D341Med (cell line): ENCODE results near the gene LFNG.

Experiments used
- DNase-seq: peaks from one replicate; pipeline ENCODE4 v3.0.0; 2012; ENCODE audit warnings: low spot score

Gene LFNG, protein sequence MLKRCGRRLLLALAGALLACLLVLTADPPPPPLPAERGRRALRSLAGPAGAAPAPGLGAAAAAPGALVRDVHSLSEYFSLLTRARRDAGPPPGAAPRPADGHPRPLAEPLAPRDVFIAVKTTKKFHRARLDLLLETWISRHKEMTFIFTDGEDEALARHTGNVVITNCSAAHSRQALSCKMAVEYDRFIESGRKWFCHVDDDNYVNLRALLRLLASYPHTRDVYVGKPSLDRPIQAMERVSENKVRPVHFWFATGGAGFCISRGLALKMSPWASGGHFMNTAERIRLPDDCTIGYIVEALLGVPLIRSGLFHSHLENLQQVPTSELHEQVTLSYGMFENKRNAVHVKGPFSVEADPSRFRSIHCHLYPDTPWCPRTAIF

DNA sequence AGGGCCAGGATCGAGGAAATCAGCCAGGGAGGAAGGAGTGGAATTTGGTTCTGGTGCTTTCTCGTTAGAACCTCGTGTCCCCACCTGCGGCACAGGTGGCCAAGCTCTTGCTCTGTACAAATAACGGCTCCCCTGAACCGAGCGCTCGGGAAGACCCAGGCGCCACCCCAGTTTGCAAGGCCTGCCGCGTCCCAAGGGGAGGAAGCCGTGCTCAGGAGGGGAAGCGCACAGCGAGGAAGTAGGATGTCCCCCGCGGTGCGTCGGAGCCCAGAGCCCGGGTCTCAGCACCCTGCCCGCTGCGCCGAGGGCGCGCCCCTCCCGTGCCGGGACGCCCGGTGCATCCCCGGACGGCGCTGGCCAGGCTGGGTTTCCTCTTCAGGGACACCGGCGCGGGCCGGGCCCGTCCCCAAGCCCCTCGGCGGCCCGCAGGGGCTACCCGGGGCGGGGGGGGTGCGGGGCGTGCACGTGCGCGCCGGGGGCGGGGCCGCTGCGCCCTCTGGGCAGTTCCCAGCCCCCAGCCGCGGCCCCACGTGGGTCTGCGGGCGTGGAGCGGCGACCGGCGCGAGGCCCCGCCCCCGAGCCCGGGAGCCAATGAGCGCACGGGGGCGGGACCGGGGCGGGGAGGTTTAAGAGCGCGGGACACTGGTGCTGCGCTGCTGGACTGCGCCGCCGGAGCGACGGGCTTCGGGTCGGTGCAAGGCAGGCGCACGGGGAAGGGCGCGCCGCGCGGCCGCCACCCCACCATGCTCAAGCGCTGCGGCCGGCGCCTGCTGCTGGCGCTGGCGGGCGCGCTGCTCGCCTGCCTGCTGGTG is at the start of gene LFNG:
LFNG (plus strand) TSS at position 656 of the 812 bp plus-strand sequence; CDS start at position 744, 88 bp downstream.
- peak; percentile 100 for DNase-seq

DNA sequence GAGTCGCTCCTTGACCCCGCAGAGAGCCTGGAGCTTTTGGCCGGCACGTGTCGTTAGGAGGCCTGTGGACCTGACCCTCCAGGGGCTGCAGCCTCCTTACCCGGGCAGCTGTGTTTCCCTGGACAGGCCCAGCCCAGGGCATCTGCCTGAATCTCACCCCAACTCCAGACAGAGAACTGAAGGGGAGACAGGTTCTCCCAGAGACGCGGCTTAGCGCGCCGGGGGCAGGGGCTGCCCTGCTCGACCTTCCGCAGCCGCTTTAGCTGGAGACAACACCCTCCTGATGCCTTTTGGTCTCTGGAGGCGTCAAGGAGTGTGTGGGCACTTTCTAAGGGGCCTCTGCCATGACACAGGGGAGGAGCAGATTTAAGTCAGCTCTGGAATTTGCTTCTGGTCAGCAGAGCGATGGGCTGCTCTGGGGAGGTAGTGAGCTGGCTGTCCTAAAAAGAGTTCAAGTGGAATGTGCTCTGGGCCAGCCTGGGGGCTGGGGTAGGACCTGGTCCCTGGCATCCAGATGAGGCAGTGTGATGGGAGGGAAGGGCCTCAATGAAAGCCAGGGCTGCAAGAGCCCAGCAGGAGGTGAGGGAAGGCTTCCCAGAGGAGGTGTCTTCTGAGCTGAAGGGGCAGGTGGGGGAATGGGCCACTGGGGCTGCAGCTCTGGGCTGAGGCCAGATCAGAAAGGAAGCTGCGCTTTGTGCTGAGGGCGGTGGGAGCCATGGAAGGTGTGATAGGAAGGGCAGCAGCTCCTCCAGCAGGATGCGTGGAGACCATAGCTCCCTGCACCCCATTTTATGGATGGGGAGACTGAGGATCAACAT is 49.2 kb upstream of the LFNG start:
- DNase-seq, result no peak

DNA sequence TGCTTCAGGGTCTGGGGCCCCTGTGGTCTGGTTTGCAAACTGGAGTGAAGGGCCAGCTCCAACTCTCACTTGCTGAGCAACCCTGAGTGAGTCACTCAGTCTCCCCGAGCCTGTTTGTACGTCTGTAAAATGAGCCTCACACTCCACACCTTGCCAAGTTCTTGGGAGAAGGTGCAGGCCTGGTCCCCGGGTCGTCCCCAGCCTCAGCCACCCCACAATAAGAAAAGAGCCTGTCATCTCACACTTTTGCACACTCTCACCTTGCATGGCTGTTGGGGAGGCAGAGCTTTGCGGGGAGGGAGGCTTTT is 48.6 kb upstream of the LFNG start:
- no peak for DNase-seq

GRCh38 chr7:2471396-2471795 is 48.2 kb upstream of the LFNG start:
- no peak for DNase-seq

- DNase-seq, result no peak
Measured at GRCh38 chr7:2472739-2473138, 46.8 kb upstream of the LFNG start.

- DNase-seq, result no peak
Measured at GRCh38 chr7:2473496-2474180, 45.9 kb upstream of the LFNG start.

- no peak for DNase-seq
Measured at GRCh38 chr7:2474224-2474623, 45.4 kb upstream of the LFNG start.

- DNase-seq, result no peak
Measured at GRCh38 chr7:2474813-2475677, 44.5 kb upstream of the LFNG start.

GRCh38 chr7:2475678-2476015 is 43.9 kb upstream of the LFNG start:
- DNase-seq, result no peak

DNA sequence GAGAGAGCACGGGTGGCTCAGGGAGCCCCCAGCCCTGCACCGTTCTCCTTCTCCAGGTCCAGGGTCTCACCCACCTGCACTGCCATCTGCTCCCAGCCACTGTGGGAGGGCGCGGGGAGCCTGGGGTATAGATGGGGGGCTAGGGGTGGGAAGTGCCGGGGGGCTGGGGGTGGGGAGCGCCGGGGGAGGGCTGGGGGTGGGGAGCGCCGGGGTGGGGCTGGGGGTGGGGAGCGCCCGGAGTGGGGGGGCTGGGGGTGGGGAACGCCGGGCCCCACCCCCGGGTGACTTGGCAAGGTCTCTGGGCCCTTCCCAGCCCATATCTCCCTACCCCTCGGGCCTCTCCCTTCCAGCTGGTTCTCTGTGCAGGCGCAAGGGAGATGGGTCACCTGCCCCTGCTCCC is 43.3 kb upstream of the LFNG start, which contains the start of gene GRIFIN:
GRIFIN (minus strand) TSS at position 101 of the 400 bp plus-strand sequence; CDS start at position 86, 15 bp downstream.
- no peak for DNase-seq

DNA sequence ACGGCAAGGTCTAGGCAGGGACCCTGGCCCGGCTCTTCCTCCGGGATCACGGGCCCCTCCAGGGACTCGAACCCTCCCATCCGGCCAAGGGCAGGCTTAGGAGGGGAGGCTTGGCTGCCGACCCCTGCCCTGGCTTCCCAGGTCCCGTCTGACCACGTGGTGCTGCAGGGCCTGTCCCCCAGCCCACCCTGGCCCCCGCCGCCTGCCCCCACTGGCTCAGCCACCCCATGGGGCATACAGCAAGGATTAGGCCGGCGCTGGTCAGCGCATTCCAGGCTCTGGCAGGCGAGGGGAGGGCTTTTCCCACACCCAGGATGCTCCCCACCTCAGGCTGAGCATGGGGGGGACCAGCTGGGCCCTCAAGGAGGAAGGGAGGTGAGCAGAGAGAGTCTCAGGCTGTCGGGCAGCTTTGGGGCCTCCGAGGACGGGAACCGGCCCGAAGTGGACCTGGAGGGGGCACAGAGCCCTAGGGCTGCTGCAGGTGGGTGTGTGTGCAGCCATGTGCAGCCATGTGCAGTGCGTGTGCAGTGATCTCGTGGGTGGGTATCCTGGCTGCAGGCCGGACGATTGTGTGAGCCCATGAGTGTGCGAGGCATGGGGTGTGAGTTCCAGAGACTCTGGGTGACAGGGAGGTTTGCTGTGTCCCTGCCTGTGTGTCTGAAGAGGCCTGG is 42.7 kb upstream of the LFNG start:
- no peak for DNase-seq

- peak; percentile 89 for DNase-seq
Measured at GRCh38 chr7:2477447-2478398, 41.9 kb upstream of the LFNG start.

GRCh38 chr7:2478399-2478785 is 41.2 kb upstream of the LFNG start:
- DNase-seq, result no peak

- DNase-seq, result no peak
Measured at GRCh38 chr7:2478800-2479199, 40.8 kb upstream of the LFNG start.

DNA sequence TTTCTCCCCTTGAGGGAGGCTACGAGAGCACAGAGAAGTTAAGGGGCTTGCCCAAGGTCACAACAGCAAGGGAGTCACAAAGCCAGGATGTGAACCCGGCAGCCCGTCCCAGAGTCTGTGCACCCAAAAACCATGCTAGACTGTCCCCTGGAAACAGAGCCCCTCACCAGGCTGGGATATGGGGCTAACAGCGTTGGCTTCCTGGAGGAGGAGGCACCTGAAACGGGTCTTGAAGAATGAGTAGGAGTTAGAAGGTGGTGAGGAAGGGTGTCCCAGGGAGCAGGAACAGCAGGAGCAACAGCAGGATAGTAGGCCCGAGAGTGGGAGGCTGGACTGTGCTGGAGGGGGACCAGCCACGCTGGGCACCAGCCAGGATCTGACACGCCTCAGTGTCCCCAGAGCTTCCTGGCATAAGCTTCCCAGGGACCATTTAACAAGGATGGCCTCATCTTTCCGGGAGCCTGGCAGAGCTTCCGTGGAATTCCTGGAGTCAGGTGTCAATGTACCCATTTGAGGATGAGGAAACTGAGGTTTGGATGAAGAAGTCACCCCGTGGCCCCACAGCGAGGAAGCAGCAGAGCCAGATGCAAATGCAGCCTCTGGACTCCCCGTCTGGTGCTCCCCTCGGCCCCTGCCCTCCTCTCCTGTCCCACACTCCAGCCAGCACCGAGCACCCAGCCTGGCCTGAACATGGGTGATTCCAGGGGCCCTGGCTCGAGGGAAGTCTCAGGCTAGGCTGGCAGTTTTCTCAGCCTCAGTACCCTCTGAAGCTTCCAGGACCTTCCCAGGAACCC is 40.1 kb upstream of the LFNG start:
- no peak for DNase-seq

DNA sequence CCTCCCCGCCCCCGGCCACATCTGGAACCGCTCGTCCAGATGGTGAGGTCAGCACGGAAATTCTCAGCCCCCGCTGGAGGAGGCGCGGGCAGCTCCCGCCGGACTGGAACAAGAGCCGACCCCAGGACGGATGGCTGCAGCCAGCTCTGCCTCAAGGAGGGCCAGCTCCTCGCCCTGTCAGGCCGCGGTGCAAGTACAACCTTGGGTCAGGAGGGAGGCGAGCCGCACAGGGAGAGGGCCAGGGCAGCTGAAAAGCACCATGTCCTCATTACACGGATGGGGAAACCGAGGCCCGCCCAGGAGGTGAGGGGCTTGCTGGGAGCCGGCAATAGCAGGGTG is 39.5 kb upstream of the LFNG start:
- no peak for DNase-seq

- no peak for DNase-seq
Measured at GRCh38 chr7:2481195-2481594, 38.4 kb upstream of the LFNG start.

DNA sequence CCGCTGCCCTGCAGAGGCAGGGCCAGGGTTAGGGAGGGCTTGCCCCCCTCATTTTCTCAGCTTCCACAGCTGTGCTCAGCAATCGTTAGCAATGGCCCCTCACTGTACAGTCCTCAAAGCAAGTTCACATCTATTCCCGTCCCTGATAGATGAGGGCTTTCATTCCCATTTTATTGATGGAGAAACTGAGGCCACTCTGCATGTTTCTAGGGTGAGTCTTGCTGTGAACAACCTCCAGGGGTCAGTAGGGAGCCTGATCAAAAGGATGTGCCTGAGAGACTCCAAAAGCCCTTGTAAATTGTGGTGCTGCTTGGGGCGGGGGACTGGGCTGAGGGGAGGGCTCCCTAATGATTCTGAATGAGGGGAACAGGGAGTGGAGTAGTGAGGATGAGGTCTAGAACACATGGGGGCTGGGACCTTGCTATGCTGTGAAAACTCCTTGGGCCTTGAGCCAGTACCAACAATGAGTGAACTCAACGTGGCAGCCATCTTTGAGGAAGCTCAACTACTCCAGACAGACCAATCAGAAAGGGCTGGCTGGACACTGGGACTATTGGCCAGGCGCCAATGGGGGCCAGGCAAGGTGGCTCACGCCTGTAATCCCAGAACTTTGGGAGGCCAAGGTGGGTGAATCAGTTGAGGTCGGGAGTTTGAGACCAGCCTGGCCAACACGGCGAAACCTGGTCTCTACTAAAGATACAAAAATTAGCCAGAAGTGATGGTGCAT is 36.7 kb upstream of the LFNG start:
- DNase-seq, result no peak
